GM20000 (cell line): ENCODE results near the gene OTOG.

Source experiments
- DNase-seq: peaks from one replicate; pipeline ENCODE4 v3.0.0; 2012; ENCODE audit warnings: low spot score
- CTCF ChIP-seq: IDR thresholded peaks from 2 replicates; pipeline ENCODE4 v1.5.1; 2012; ENCODE audit warnings: mild to moderate bottlenecking, control low read depth; ENCODE audit errors: extremely low read depth, missing control alignments

OTOG gene

GRCh38 chr11:17512101-17512500 is 35.0 kb upstream of the OTOG start:
- no peak for TF ChIP-seq CTCF
- DNase-seq = no peak

- no peak for TF ChIP-seq CTCF
- no peak for DNase-seq
These were observed 33.2 kb upstream of the OTOG start for GRCh38 chr11:17513853-17514252.

GRCh38 chr11:17514476-17514875 is 32.6 kb upstream of the OTOG start:
- DNase-seq = no peak
- TF ChIP-seq CTCF = no peak

- no peak for TF ChIP-seq CTCF
- no peak for DNase-seq
These were observed 31.4 kb upstream of the OTOG start for GRCh38 chr11:17515443-17516176.

GRCh38 chr11:17516551-17517150 is 30.4 kb upstream of the OTOG start:
- no peak for DNase-seq
- no peak for TF ChIP-seq CTCF

GRCh38 chr11:17517186-17517585 is 29.9 kb upstream of the OTOG start:
- no peak for DNase-seq
- TF ChIP-seq CTCF = no peak

- no peak for DNase-seq
- TF ChIP-seq CTCF = no peak
These were observed 28.7 kb upstream of the OTOG start for GRCh38 chr11:17518366-17518765.
